ENCODE data around the gene CHKA. TPM values are rescaled to one million over a fixed set of nuclear protein-coding genes. Genes with fewer than 3 reads are reported as not detected.

The CHKA gene
- total RNA-seq, 1 experiment from 2014 or later: 11.8 TPM

DNA sequence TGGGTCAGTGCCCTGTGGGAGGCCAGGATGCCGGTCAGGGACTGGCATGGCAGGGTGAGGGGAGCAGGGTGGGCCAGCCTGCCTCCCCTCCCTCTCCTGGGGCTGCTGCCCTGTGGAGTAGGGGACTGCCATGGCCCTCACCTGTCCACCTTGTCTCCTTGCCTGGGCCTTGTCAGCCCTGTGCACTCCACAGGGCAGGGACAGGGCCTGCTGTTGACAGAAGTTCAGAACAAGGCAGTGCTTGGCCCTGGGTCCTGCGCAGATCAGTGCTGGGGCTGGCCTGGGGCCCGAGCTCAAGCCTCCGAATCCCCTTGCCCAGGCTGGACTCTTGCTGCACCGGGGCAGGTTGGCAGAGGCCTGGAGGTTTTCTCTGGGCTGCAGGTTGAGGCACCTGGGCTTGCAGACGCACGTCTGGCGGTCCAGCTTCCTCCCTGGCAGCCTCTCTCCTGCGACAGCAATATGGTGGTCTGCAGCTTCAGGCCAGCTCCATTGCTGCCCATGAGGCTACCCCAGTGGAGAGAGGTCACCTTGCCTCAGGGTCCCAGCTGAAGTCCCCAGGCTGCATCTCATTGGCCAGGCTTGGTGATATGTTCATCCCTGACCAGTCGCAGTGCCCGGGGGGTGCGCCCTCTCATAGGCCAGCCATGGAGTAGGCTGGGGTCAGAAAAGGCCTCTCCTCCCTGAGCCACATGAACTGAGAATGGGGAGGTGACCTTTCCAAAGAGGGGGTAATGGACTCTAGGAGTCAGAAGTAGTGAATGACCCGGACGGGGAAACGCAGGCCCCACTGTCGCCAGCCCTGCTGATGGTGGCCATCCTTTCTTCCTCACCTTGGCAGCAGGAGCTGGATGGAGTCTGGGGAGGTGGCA, 21.5 kb upstream of the CHKA start:
- DNase-seq (ENCODE audit: low read depth): no peak

DNA sequence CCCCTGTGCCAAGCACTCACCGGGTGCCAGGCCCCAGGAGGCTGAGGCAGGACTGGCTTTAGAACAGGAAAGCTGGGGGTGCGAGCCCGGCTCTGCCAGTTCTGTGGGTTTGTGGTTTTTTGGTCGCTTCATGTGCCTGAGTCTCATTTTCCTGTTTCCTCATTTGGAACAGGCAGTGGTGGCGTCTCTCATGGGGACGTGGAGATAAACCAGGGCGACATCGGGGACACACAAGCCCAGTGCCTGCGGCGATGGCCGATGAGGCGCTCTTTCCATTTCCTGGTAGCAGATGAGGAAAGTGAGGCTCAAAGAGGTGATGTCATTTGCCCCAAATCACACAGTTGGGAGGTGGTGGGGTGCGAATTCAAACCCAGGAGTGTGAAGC, 20.8 kb upstream of the CHKA start:
- peak; percentile 16 for DNase-seq (ENCODE audit: low read depth)

DNA sequence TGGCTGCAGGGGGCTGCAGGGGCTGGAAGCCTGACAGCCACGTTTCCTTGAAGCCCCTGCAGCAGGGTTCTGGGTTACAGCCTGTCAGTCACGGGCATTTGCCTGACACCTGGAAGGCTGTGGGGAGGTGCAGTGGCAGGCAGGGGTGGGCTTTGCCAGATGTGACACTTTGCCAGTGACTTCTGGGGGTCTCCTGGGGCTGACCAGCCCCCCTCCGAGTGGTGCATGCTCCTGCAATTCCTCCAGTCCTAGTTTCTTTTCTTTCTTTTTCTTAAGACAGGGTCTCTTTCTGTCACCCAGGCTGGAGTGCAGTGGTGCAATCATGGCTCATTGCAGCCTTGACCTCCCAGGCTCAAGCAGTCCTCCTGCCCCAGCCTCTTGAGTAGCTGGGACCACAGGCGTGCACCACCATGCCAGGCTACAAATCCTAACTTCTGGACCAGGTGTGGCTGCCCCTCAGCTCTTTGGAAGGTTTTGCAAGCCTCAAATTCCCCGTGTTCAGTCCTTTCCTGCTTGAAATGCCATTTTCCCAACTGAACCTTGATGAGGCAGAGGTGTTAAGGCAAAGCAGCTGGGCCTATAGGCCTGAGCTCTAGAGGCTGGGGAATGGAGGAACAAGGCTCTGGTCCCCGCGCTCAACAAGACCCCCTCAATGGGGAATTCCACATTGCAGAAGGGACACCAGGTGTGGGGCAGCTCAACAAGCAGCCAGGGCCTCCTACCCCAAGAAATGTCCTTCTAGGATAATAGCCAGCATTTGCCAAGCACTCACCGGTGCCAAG, 20.2 kb upstream of the CHKA start:
- DNase-seq (ENCODE audit: low read depth): no peak

DNA sequence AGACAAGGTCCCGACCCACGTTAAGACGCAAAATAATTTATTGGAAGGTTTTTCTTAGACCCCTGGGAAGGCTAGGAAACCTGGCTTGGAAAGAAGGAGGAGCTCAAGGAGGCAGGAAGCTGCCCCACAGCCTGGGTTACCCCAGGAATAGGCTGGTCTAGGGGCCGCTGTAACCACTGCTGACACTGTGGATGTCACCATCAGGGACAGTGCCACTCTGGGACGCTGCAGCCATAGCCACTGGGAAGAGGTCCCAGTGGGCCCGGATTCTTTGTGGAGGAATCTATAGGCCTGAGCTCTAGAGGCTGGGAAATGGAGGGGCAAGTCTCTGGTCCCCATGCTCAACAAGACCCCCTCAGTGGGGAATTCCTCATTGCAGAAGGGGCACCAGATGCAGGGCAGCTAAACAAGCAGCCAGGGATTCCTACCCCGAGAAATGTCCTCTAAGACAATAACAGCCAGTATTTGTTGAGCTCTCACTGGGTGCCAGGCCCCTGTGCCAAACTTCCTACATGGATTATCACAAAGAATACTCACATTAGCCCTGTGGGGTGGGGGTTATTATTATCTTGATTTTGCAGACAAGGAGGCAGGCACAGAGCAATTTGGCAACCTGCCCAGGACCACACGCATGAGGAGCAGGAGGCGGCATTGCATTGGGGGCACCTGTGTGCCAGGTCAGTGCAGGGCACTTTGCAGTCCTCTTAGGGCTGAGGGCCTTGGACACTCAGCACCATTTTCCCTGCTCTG, 19.5 kb upstream of the CHKA start:
- DNase-seq (ENCODE audit: low read depth): no peak

DNA sequence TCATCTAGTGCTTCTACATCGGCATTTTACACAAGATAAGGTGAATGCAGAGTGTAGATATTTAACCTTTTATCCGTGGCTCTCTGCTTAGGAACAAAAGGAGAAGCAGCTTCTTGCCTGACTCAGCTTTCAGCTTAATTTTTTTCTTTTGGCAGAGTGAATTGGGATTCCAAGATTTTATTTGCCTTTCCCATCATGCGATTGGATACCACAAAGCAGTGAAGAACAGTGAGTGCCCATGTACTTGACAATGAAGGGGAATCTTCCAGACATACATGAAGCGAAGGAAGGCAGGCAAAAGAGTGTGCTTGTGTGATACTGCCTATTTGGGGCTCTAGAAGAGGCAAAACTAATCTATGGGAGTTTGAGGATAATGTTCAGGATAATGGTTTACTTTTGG, 17.0 kb upstream of the CHKA start:
- no peak for DNase-seq (ENCODE audit: low read depth)

DNA sequence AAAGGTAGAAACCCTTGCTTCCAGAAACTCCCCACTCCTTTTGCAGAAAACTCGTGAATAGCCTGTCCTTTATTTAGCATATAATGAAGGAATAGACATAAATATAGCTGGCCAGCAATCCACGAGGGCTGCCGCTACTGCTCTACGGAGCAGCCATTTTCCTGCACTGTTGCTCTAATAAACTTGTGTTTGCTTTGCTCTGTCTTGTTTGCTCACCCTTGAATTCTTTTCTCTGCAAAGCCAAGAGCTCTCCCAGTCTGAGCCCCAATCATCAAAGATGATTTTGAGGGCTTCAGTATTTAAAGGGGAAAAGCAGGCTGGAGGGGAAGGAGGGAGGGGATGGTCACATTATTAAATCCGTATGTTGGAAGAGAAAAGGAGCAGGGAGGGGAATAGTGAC, 16.6 kb upstream of the CHKA start:
- no peak for DNase-seq (ENCODE audit: low read depth)

DNA sequence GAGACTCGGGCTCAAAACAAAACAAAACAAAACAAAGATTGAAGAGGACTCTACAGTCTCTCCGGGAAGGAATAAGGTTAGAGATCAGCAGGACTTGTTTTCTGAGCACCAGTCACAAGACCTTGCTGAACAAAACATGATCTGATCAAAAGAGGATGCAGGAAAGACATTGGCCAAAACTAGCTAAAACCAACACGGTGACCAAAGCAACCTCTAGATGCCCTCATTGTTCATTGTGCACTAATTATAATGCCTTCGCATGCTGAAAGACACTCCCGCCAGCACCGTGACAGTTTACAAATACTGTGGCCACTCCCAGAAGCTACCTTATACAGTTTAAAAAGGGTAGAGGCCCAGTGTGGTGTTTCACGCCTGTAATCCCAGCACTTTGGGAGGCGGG, 15.7 kb upstream of the CHKA start:
- DNase-seq (ENCODE audit: low read depth): no peak

DNA sequence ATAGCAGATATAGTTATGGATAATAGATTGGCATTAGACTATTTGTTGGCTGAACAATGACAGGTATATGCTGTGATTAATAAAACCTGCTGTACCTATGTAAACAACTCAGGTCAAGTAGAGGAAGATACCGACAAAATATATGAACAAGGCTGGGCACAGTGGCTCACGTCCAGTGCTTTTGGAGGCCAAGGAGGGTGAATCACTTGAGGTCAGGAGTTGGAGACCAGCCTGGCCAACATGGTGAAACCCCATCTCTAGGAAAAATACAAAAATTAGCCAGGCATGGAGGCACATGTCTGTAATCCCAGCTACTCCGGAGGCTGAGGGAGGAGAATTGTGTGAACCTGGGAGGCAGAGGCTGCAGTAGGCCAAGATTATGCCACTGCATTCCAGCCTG, 14.0 kb upstream of the CHKA start:
- no peak for DNase-seq (ENCODE audit: low read depth)

DNA sequence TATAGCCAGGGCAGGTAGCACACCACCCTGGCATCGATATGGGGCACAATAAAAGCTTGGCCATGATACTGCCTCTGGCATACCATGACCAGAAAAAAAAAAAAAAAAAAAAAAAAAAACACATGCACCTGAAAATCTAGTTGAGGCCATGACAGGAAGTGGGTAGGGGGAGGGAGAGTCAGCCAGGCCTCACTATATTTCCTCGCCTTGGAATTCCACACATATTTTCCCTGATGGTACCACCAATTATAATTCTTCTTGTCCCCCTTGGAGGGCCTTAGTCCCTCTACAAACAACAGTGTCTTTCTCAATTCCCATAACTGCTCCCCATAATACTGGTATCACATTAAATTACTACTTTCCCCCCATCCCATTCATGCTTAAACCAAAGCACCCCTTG, 12.6 kb upstream of the CHKA start:
- no peak for DNase-seq (ENCODE audit: low read depth)

DNA sequence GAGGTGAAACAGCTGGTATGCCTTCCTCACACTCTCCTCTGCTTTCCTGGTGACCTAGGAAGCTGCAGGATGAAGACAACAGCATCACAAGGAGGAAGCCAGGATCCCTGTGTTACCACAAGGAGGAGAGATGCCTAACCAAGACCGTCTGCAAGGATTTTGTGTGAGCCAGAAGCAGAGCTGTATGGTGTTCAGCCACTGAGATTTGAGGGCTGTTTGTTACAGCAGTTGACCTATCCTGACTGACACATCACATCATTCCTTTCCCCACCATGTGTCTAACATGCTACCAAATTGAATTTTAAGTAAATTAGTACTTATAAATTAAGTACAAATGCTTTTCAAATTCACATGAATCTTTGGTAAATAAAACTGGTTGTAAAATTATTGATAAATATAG, 8.9 kb upstream of the CHKA start:
- no peak for DNase-seq (ENCODE audit: low read depth)

DNA sequence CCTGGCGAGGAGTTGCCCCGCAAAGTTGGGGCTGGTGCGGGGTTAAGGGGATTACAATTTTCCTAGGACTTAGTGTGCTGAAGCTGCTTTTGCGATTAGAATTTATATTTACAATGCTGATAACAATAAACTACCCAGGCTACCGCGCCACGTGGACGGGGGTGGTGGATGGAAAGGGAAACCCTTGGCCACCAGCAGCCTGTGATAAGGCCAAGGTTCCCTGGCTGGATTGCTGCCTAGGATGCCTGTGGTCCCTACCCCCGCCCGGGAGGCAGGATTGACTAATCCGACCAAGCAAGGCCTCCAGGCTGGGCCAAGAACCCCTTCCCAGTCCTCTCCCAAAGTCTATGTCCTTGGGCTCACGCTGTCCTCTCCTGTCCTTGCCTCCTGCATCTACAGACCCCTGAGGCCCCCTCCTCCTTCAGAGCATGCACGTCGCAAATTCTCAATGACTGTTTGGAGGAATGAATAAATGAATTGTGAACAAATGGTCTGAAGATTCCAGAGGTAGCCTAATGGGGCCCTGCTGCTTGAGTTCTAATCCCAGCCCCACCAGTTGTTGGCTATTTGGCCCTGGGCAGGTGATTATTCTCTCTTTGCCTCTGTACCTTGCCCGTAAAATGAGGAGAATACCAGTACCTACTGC, 7.6 kb upstream of the CHKA start:
- DNase-seq (ENCODE audit: low read depth): peak; percentile 58

DNA sequence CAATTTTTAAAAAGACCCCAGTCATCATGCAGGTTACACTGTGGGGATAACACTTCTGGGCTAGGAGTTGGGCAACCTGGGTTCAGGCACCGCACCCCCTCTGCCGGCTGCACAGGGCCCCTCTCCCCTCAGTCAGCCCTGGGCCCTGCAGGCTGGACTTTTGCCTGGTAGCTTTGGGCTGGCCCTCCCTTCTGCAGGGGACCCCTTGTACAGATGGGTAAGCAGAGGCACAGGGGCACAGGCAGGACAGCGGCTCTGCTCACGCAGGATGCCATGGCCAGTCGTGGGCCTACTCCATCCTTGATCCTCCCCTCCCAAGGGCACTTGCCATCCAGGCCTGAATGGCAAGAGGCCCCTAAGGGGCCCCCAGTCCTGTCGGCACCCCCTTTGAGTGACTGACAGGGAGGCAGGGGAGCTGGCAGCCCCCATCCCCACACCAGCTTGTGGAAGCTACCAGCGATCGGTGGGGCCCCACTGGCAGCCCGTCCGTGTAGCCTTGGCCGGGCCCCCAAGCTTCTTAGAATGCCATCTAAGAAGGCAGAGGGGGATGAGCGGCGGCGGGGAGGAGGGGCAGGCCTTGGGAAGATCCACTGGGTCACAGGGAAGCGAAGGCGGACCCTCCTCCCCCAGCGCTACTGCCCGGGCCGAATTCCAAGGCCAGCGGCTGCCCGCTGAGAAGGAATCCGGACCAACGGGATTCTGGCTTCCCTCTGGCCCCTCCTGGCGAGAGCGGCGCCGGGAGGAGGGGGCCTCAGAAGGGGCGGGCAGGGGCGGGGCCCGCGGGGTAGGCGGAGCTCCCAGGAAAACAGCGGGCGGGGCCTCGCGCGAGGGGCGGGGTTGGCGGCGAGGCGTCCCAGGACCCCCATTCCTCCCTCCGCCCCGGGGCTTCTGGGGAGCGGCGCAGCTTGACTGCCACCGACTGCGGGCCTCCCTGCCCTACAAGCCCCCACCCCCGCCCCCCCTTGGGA, 6.8 kb upstream of the CHKA start:
- no peak for DNase-seq (ENCODE audit: low read depth)

DNA sequence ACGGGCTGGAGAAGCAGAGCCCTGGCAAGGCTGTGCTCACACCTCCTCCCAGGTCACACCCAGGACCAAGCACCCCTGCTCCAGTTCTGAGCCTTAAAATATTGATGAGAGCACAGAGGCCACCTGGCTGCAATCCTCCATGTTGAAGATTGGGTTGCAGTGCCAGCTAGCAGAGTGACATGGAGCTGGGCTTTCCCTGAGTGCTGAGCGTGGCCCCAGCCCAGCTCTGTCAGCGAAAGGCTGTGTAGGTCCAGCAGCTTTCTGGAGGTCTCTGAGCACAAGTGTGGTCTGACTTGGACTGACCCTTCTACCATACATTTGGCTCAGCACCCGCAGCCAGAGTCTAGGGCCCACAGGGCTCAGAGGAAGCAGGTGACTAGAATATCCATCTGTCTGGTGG, 4.0 kb upstream of the CHKA start:
- no peak for DNase-seq (ENCODE audit: low read depth)

DNA sequence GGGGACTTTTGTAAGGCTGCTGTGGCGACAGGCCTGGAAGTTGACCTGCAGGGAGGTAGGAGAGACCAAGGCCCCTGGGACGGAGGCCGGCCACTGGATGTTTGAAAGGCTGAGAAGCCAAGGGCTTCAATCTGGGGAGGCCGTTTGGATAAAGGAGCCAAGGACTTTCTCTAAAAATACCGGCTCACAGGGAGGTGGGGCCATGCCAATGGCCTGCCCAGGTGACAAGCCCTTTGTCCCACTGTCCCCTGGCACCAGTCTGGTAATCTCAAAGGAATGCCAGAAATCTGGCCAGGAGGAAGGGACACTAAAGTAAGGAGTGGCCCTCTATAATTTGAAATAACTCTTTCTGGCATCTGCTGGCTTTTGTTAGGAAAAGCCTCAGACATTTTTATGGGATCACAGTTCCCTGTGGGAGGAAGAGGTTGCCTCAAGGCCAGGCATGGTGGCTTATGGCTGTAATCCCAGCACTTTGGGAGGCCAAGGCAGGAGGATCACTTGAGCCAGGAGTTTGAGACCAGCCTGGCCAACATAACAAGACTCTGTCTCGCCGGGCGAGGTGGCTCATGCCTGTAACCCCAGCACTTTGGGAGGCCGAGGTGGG, 1.9 kb upstream of the CHKA start:
- DNase-seq (ENCODE audit: low read depth): no peak

DNA sequence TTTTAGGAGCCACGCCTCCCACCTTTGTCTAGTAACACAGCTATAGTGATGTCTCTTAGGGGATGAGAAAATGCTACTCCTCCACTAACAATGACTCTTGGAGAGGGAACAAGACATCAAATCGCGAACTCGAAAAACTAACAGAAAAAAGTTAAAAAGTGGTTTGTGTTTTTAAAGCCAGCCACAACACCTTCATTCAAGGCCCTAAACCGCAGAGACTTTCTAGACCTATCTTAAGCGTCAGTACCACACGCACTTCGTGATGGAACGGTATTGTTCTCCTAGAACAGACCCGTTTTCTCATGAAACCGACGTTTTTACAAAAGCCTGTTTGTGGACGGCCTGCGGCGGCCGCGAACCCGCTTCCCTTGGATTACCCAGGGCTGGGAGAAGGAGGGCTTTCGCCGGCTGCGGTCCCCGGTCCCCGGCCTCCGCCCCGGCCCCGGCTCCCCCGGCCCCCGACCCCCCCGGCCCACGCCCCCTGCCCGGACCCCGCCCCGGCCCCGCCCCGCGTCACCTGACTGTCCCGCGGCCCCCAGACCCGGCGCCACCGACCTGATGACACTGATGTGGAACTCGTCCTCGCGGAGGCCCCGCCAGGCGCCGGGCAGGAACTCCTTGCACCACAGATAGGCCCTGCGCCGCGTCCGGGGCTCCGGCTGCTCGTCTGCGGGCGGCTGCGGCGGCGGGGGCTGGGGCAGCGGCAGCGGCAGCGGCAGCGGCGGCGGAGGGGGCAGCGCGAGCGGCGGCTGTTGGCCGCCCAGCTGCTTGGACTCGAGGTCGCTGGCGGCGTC, 718 bp downstream of the CHKA start:
- peak; percentile 49 for DNase-seq (ENCODE audit: low read depth)

DNA sequence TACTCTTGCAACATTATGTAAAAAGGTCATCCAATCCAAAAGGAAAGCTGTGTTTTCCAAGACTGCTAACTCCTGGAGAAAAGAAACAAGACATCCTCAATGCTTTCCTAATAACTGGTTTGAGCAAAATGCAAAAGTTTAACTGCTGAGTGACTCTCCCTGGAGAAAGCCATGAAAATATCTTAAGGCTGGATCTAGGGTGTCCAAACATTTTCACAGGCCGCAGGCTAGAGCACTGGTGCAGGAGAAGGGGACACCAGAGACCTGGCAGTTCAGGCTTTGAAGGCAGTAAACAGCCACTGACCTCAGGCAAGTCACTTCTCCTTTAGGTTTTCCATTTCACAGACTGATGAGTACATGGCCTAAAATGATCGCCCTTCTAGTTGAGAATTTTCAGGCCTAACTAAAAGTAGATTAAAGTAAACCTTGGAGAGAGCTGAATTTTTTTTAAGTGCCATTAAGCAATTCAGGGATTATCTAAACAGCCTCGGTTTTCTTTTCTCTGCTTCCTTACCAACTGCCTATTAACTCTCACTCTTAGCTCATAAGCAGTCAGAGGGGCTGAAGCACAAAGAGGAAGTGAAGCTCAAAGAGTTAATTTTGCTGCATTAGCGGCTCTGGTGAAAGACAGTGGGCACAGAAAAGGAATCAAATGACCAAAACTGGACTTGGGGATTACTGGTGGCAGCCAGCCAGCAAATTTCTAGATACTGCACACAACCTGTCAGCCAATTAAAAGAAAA, 2.3 kb downstream of the CHKA start:
- DNase-seq (ENCODE audit: low read depth): no peak

DNA sequence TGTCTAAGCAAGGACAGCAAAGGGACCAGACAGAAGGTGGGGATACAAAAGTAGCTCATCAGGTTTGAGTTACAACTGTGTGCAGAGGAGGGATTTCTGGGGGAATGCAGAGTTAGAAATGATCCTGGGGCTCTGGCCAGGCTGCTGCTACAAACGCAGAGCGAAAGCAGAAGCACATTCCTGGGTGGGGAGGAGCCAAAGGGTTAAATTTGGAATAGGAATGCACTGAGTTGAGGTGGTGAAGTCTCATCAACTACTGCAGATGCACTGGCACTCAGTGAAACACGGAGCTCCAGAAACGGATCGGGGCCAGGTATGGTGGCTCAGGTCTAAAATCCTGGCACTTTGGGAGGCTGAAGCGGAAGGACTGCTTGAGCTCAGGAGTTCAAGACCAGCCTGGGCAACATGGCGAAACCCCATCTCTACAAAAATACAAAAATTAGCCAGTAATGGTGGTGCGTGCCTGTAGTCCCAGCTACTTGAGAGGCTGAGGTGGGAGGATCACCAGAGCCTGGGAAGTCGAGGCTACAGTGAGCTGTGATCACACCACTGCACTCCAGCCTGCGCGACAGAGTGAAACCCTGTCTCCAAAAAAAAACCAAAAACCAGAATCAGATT, 3.2 kb downstream of the CHKA start:
- no peak for DNase-seq (ENCODE audit: low read depth)

DNA sequence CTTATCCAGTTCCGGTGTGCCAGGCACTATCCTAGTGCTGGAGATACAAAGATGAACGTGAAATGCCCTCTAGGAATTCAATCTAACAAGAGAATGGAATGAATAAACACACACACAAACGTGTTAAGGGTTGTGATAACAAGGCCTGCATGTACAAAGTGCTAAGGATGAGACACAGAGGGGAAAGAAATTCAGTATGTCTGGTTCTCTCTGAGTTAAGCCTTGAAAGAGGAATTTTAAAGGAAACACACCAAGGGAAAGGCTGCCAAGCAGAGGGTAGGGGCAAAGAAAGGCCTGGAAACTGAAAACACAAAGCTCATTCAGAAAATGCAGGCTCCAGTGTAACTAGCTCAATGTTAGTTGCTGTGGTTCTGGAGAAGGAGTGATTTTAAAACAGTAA, 4.2 kb downstream of the CHKA start:
- no peak for DNase-seq (ENCODE audit: low read depth)
